HG02798 (cell line): ENCODE measurements around the gene MAGEA2B.
"Not testable (repeated sequence)": the region's sequence is repeated elsewhere in the genome, so short reads cannot be mapped to it uniquely, and the experiment has no call there.

Source experiments
- ATAC-seq: cut with Tn5 transposase; IDR thresholded peaks from one replicate; pipeline ENCODE4 v1.9.1; 2021; ENCODE audit warnings: mild to moderate bottlenecking; ENCODE audit not compliant: unreplicated experiment, poor library complexity

The MAGEA2B gene

GRCh38 chrX:152713815-152714787 is at the start of gene MAGEA2B:
MAGEA2B (plus strand) TSS chrX:152714628; CDS start chrX:152717107, 2,479 bp downstream.
- not testable (repeated sequence) for ATAC-seq

- no peak for ATAC-seq
Observed at GRCh38 chrX:152674135-152674534, 40.3 kb upstream of the MAGEA2B start.

- not testable (repeated sequence) for ATAC-seq
Observed at GRCh38 chrX:152674652-152675051, 39.8 kb upstream of the MAGEA2B start.

- peak; percentile 84 for ATAC-seq
Observed at GRCh38 chrX:152681012-152681411, 33.4 kb upstream of the MAGEA2B start.

GRCh38 chrX:152697952-152698931 is 16.2 kb upstream of the MAGEA2B start, which contains the start of gene MAGEA3:
MAGEA3 (plus strand) TSS chrX:152698794; CDS start chrX:152700833, 2,039 bp downstream.
- not testable (repeated sequence) for ATAC-seq

GRCh38 chrX:152700390-152700789 is 14.0 kb upstream of the MAGEA2B start:
- ATAC-seq, result not testable (repeated sequence)

GRCh38 chrX:152706500-152706899 is 7.9 kb upstream of the MAGEA2B start:
- ATAC-seq, result not testable (repeated sequence)

- not testable (repeated sequence) for ATAC-seq
Observed at GRCh38 chrX:152709173-152709572, 5.3 kb upstream of the MAGEA2B start, which contains the start of gene CSAG2. CSAG2 (minus strand) TSS chrX:152709273; CDS start chrX:152709112, 161 bp downstream.

- not testable (repeated sequence) for ATAC-seq
Observed at GRCh38 chrX:152713195-152713594, 1.2 kb upstream of the MAGEA2B start.

- no peak for ATAC-seq
Observed at GRCh38 chrX:152725409-152725808, 11.0 kb downstream of the MAGEA2B start.

GRCh38 chrX:152733261-152733975 is 19.0 kb downstream of the MAGEA2B start, which contains the start of the genes CSAG1 and MAGEA12:
CSAG1 (minus strand) TSS chrX:152733721; CDS start chrX:152732460, 1,261 bp downstream.
MAGEA12 (plus strand) TSS chrX:152733757; CDS start chrX:152736162, 2,405 bp downstream.
- no peak for ATAC-seq

GRCh38 chrX:152734143-152734858 is 19.9 kb downstream of the MAGEA2B start:
- not testable (repeated sequence) for ATAC-seq

- no peak for ATAC-seq
Observed at GRCh38 chrX:152735101-152735500, 20.7 kb downstream of the MAGEA2B start.

GRCh38 chrX:152735860-152736511 is 21.6 kb downstream of the MAGEA2B start:
- ATAC-seq, result no peak

GRCh38 chrX:152736528-152736927 is 22.1 kb downstream of the MAGEA2B start:
- ATAC-seq, result not testable (repeated sequence)

GRCh38 chrX:152738560-152738959 is 24.1 kb downstream of the MAGEA2B start:
- ATAC-seq, result no peak

GRCh38 chrX:152753686-152754650 is 39.5 kb downstream of the MAGEA2B start, which contains the start of gene MAGEA2:
MAGEA2 (minus strand) TSS chrX:152753842; CDS start chrX:152751363, 2,479 bp downstream.
- ATAC-seq, result not testable (repeated sequence)
